Measurements from ENCODE around the gene C5AR1. TPM values are rescaled to one million over a fixed set of nuclear protein-coding genes. Genes with fewer than 3 reads are reported as not detected.

C5AR1 gene
- total RNA-seq, 2 experiments from 2014 or later, result 4.4 to 5.8 TPM

- DNase-seq (no peak), ATAC-seq (ENCODE audit: poor library complexity) (no peak)
- H3K27me3 ChIP-seq (ENCODE audit: control insufficient read depth in 1 of 2, insufficient read depth in 2 of 2, low read length in 2 of 2), result peaks cover 8 to 19% of the 10 kb centered on the region in 2 experiments
- ChIA-PET CTCF (no interaction called here), POLR2A (no interaction called here)
- no peaks in the 10 kb centered on the region for H3K9me3 Mint-ChIP-seq
- H3K4me1 ChIP-seq (ENCODE audit: insufficient read depth, low read length), result no peaks in the 10 kb centered on the region
- no peaks in the 10 kb centered on the region for H3K36me3 ChIP-seq (ENCODE audit: insufficient read depth, low read length)
- no peaks in the 10 kb centered on the region for H3K36me3 Mint-ChIP-seq (ENCODE audit: low read depth)
- TF ChIP-seq CTCF (IDR thresholded peaks at IDR 0.05), result no peak
- H3K27me3 Mint-ChIP-seq, result peaks cover 28% of the 10 kb centered on the region
- H3K4me3 ChIP-seq (ENCODE audit: low read length), result no peak overlapping the region
- no peak overlapping the region for H3K27ac Mint-ChIP-seq
- intact Hi-C loops (cut with DNase I, micrococcal nuclease), result no loop called here
- no peaks in the 10 kb centered on the region for H3K4me1 Mint-ChIP-seq (ENCODE audit: low read depth)
- H3K4me3 Mint-ChIP-seq, result no peak overlapping the region
- no peak overlapping the region for H3K27ac ChIP-seq (ENCODE audit: low read depth in 1 of 2, low read length in 2 of 2)
- no peaks in the 10 kb centered on the region for H3K9me3 ChIP-seq (ENCODE audit: control insufficient read depth in 1 of 2, insufficient read depth in 1 of 2, low read length in 2 of 2)
These were observed 12.0 kb downstream of the C5AR1 start for GRCh38 chr19:47321630-47322029.

- Histone ChIP-seq H3K27me3 (ENCODE audit: control insufficient read depth in 1 of 2, insufficient read depth in 2 of 2, low read length in 2 of 2) (peaks cover 8 to 15% of the 10 kb centered on the region in 2 experiments), H3K4me1 (ENCODE audit: insufficient read depth, low read length) (no peaks in the 10 kb centered on the region), H3K4me3 (ENCODE audit: low read length) (no peak overlapping the region), H3K36me3 (ENCODE audit: insufficient read depth, low read length) (no peaks in the 10 kb centered on the region), H3K27ac (ENCODE audit: low read depth in 1 of 2, low read length in 2 of 2) (no peak overlapping the region), H3K9me3 (ENCODE audit: control insufficient read depth in 1 of 2, insufficient read depth in 1 of 2, low read length in 2 of 2) (no peaks in the 10 kb centered on the region)
- no peaks in the 10 kb centered on the region for H3K4me1 Mint-ChIP-seq (ENCODE audit: low read depth)
- no peaks in the 10 kb centered on the region for H3K36me3 Mint-ChIP-seq (ENCODE audit: low read depth)
- DNase-seq (peak in 2 of 14 experiments; percentile 37 to 51), ATAC-seq (ENCODE audit: poor library complexity) (no peak)
- H3K27me3 Mint-ChIP-seq, result peaks cover 28% of the 10 kb centered on the region
- H3K9me3 Mint-ChIP-seq, result no peaks in the 10 kb centered on the region
- intact Hi-C loops (cut with DNase I, micrococcal nuclease), result no loop called here
- no peak for TF ChIP-seq CTCF (IDR thresholded peaks at IDR 0.05)
- H3K27ac Mint-ChIP-seq, result no peak overlapping the region
- CTCF ChIA-PET, result no interaction called here
- POLR2A ChIA-PET, result no interaction called here
- H3K4me3 Mint-ChIP-seq, result no peak overlapping the region
These were observed 12.4 kb downstream of the C5AR1 start for GRCh38 chr19:47322058-47322457.

GRCh38 chr19:47323409-47323808 lies 13.7 kb downstream of the C5AR1 start:
- Mint-ChIP-seq H3K4me1 (ENCODE audit: low read depth) (no peaks in the 10 kb centered on the region), H3K4me3 (no peak overlapping the region), H3K27ac (no peak overlapping the region), H3K27me3 (peaks cover 32% of the 10 kb centered on the region), H3K36me3 (ENCODE audit: low read depth) (no peaks in the 10 kb centered on the region), H3K9me3 (no peaks in the 10 kb centered on the region)
- no peak overlapping the region for H3K27ac ChIP-seq (ENCODE audit: low read depth in 1 of 2, low read length in 2 of 2)
- no peaks in the 10 kb centered on the region for H3K36me3 ChIP-seq (ENCODE audit: insufficient read depth, low read length)
- intact Hi-C loops (cut with DNase I, micrococcal nuclease), result no loop called here
- CTCF ChIA-PET, result no interaction called here
- ATAC-seq (ENCODE audit: poor library complexity) (no peak), DNase-seq (no peak)
- H3K9me3 ChIP-seq (ENCODE audit: control insufficient read depth in 1 of 2, insufficient read depth in 1 of 2, low read length in 2 of 2), result no peaks in the 10 kb centered on the region
- no peak for TF ChIP-seq CTCF (IDR thresholded peaks at IDR 0.05)
- H3K4me3 ChIP-seq (ENCODE audit: low read length), result no peak overlapping the region
- peaks cover 8 to 15% of the 10 kb centered on the region in 2 experiments for H3K27me3 ChIP-seq (ENCODE audit: control insufficient read depth in 1 of 2, insufficient read depth in 2 of 2, low read length in 2 of 2)
- POLR2A ChIA-PET, result no interaction called here
- no peaks in the 10 kb centered on the region for H3K4me1 ChIP-seq (ENCODE audit: insufficient read depth, low read length)
